ENCODE data around the gene PTCHD1. TPM values are rescaled to one million over a fixed set of nuclear protein-coding genes. Genes with fewer than 3 reads are reported as not detected.

PTCHD1 gene
- polyA plus RNA-seq, 1 donor from 2014 or later = 10.0 TPM

DNA sequence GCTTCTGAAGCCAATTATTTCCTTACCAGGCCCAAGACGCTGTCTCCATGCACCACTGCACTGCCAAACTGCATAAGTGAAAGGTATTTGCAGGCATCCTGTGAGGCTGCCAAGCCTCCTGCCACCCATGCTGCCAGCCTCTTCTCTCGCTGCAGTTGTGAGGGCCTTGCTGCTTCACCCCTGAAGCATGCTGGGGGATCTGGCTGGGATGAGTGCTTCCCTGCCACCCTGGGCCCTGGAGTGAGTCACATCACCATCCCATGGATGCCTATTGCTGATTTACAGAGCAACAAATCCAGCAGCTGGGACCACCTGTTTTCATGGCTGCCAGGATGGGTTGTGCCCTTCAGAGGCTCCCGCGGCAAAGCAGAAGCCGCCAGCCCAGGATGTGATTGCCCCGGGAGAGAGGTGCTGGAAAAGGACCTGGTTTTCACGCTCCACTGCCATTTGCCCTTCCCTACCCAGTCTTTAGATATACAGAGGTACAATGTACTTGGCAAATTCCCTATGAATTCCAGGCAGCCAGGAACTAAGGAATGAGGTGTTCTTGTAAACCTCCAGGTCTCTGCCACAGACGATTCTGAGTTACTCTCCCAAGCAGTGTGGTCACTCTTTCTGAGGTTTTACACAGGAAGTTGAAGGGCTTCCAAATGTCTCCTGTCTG lies 41.5 kb upstream of the PTCHD1 start:
- no peak overlapping the region for H2AFZ ChIP-seq (ENCODE audit: low read depth, low read length)
- H3K27me3 ChIP-seq (ENCODE audit: insufficient read depth, low read depth, low read length) = no peaks in the 10 kb centered on the region

GRCh38 chrX:23304881-23305280 lies 29.8 kb upstream of the PTCHD1 start:
- Histone ChIP-seq H3K4me3 (ENCODE audit: low read length) (no peak overlapping the region), H3K9me2 (ENCODE audit: insufficient read depth, low read length) (no peaks in the 10 kb centered on the region), H4K20me1 (ENCODE audit: insufficient read depth) (no peaks in the 10 kb centered on the region), H2AFZ (ENCODE audit: low read depth, low read length) (no peak overlapping the region), H3K9ac (ENCODE audit: low read length) (no peak overlapping the region), H3K4me2 (ENCODE audit: low read length) (no peak overlapping the region), H3K27ac (ENCODE audit: low read length) (no peak overlapping the region), H3K36me3 (ENCODE audit: insufficient read depth, low read length) (no peaks in the 10 kb centered on the region), H3K27me3 (ENCODE audit: insufficient read depth, low read depth, low read length) (no peaks in the 10 kb centered on the region), H3K79me2 (replicated peaks; ENCODE audit: insufficient read depth, low read length) (no peaks in the 10 kb centered on the region), H3K9me3 (ENCODE audit: low read length) (no peaks in the 10 kb centered on the region), H3F3A (ENCODE audit: insufficient read depth, low read length, poor library complexity, severe bottlenecking) (no peaks in the 10 kb centered on the region)
- TF ChIP-seq EZH2 (IDR thresholded peaks at IDR 0.05; ENCODE audit: borderline replicate concordance, insufficient read depth, low read length, poor library complexity, severe bottlenecking) = no peak
- TF ChIP-seq REST (IDR thresholded peaks at IDR 0.05; ENCODE audit: borderline replicate concordance) = no peak
- TF ChIP-seq SMC3 (conservative IDR thresholded peaks at IDR 0.05; ENCODE audit: poor library complexity) = no peak
- no peak for TF ChIP-seq MXI1 (conservative IDR thresholded peaks at IDR 0.05; ENCODE audit: poor library complexity, severe bottlenecking)
- no peak for TF ChIP-seq RAD21 (conservative IDR thresholded peaks at IDR 0.05)

More for the DNA sequence above, 41.5 kb upstream of the PTCHD1 start:
- Histone ChIP-seq H3K79me2 (replicated peaks; ENCODE audit: insufficient read depth, low read length) (no peaks in the 10 kb centered on the region), H3K4me3 (ENCODE audit: low read length) (no peak overlapping the region), H3K4me2 (ENCODE audit: low read length) (no peak overlapping the region), H3K9me2 (ENCODE audit: insufficient read depth, low read length) (no peaks in the 10 kb centered on the region), H3F3A (ENCODE audit: insufficient read depth, low read length, poor library complexity, severe bottlenecking) (no peaks in the 10 kb centered on the region), H3K9ac (ENCODE audit: low read length) (no peak overlapping the region), H3K36me3 (ENCODE audit: insufficient read depth, low read length) (no peaks in the 10 kb centered on the region), H4K20me1 (ENCODE audit: insufficient read depth) (no peaks in the 10 kb centered on the region), H3K9me3 (ENCODE audit: low read length) (no peaks in the 10 kb centered on the region), H3K27ac (ENCODE audit: low read length) (no peak overlapping the region)
- TF ChIP-seq RAD21 (conservative IDR thresholded peaks at IDR 0.05) (no peak), EZH2 (IDR thresholded peaks at IDR 0.05; ENCODE audit: borderline replicate concordance, insufficient read depth, low read length, poor library complexity, severe bottlenecking) (no peak), MXI1 (conservative IDR thresholded peaks at IDR 0.05; ENCODE audit: poor library complexity, severe bottlenecking) (no peak), TAF1 (IDR thresholded peaks at IDR 0.05; ENCODE audit: low read depth) (no peak), REST (IDR thresholded peaks at IDR 0.05; ENCODE audit: borderline replicate concordance) (no peak), CTCF (IDR thresholded peaks at IDR 0.05; ENCODE audit: poor library complexity, severe bottlenecking) (no peak), EP300 (conservative IDR thresholded peaks at IDR 0.05; ENCODE audit: poor library complexity, severe bottlenecking) (no peak), POLR2AphosphoS5 (IDR thresholded peaks at IDR 0.05) (no peak), SMC3 (conservative IDR thresholded peaks at IDR 0.05; ENCODE audit: poor library complexity) (no peak)
